NT2/D1 (cell line): Measurements from ENCODE around the gene GIPC1.
"Not testable (repeated sequence)": the region's sequence is repeated elsewhere in the genome, so short reads cannot be mapped to it uniquely, and the experiment has no call there.

Source experiments
- DNase-seq: peaks from one replicate; pipeline ENCODE4 v3.0.0-alpha.2; 2011; ENCODE audit warnings: low read depth, low spot score
- H3K27me3 ChIP-seq: 2 replicates; pipeline ENCODE4 v1.6.0; 2011; ENCODE audit warnings: mild to moderate bottlenecking; ENCODE audit not compliant: insufficient read length, insufficient read depth
- H3K36me3 ChIP-seq: 2 replicates; pipeline ENCODE4 v1.6.1; 2011; ENCODE audit warnings: mild to moderate bottlenecking, low read length, mixed read lengths; ENCODE audit not compliant: insufficient read depth, insufficient read length
- H3K4me1 ChIP-seq: 2 replicates; pipeline ENCODE4 v1.5.1; 2011; ENCODE audit not compliant: insufficient read depth, insufficient read length
- H3K4me3 ChIP-seq: 2 replicates; pipeline ENCODE4 v1.5.1; 2011; ENCODE audit warnings: low read depth; ENCODE audit not compliant: insufficient read length
- H3K9ac ChIP-seq: 2 replicates; pipeline ENCODE4 v1.6.0; 2011; ENCODE audit warnings: low read depth; ENCODE audit not compliant: insufficient read length
- H3K9me3 ChIP-seq: 2 replicates; pipeline ENCODE4 v1.5.1; 2011; ENCODE audit warnings: mild to moderate bottlenecking, low read length; ENCODE audit not compliant: insufficient read depth
- SUZ12 ChIP-seq: IDR thresholded peaks from 2 replicates; pipeline ENCODE4 v1.6.1; 2011; ENCODE audit not compliant: insufficient read length, insufficient read depth; ENCODE audit errors: extremely low read depth
- YY1 ChIP-seq: IDR thresholded peaks from 2 replicates; pipeline ENCODE4 v1.6.1; 2011; ENCODE audit not compliant: insufficient read length, insufficient read depth
- ZNF274 ChIP-seq: IDR thresholded peaks from 2 replicates; pipeline ENCODE4 v1.6.1; 2011; ENCODE audit warnings: mild to moderate bottlenecking, low read depth, low read length

Gene GIPC1

GRCh38 chr19:14467391-14467790 is 28.5 kb downstream of the GIPC1 start:
- Histone ChIP-seq H3K36me3 (peaks cover 41% of the 10 kb centered on the region), H3K9me3 (no peaks in the 10 kb centered on the region), H3K9ac (peak overlapping the region; percentile 21), H3K4me3 (no peak overlapping the region), H3K27me3 (no peaks in the 10 kb centered on the region), H3K4me1 (peaks cover 2% of the 10 kb centered on the region)
- TF ChIP-seq YY1: no peak
- TF ChIP-seq ZNF274: no peak
- TF ChIP-seq SUZ12: no peak
- DNase-seq: no peak

GRCh38 chr19:14463747-14464146 is 32.2 kb downstream of the GIPC1 start:
- Histone ChIP-seq H3K9ac (peak overlapping the region; percentile 8), H3K36me3 (peaks cover 32% of the 10 kb centered on the region), H3K27me3 (no peaks in the 10 kb centered on the region), H3K4me1 (peaks cover 2% of the 10 kb centered on the region), H3K9me3 (no peaks in the 10 kb centered on the region), H3K4me3 (no peak overlapping the region)
- TF ChIP-seq YY1 (no peak), SUZ12 (no peak), ZNF274 (no peak)
- DNase-seq: no peak

- H3K4me3 ChIP-seq, H3K9ac ChIP-seq, H3K27me3 ChIP-seq, H3K4me1 ChIP-seq, H3K9me3 ChIP-seq, DNase-seq: not testable (repeated sequence)
- peaks cover 30% of the 10 kb centered on the region for H3K36me3 ChIP-seq
Observed at GRCh38 chr19:14462401-14462800, 33.5 kb downstream of the GIPC1 start.

GRCh38 chr19:14460935-14461334 is 35.0 kb downstream of the GIPC1 start:
- TF ChIP-seq ZNF274 (no peak), YY1 (no peak), SUZ12 (no peak)
- peaks cover 30% of the 10 kb centered on the region for H3K36me3 ChIP-seq
- peaks cover 2% of the 10 kb centered on the region for H3K4me1 ChIP-seq
- H3K9ac ChIP-seq: no peak overlapping the region
- no peaks in the 10 kb centered on the region for H3K9me3 ChIP-seq
- no peak for DNase-seq
- no peaks in the 10 kb centered on the region for H3K27me3 ChIP-seq
- H3K4me3 ChIP-seq: no peak overlapping the region

- DNase-seq: no peak
- Histone ChIP-seq H3K27me3 (no peaks in the 10 kb centered on the region), H3K36me3 (peaks cover 30% of the 10 kb centered on the region), H3K9ac (no peak overlapping the region), H3K9me3 (no peaks in the 10 kb centered on the region), H3K4me1 (peaks cover 2% of the 10 kb centered on the region), H3K4me3 (no peak overlapping the region)
- no peak for TF ChIP-seq SUZ12
- TF ChIP-seq ZNF274: no peak
- no peak for TF ChIP-seq YY1
Observed at GRCh38 chr19:14459703-14460102, 36.2 kb downstream of the GIPC1 start.

- DNase-seq, H3K27me3 ChIP-seq, H3K9me3 ChIP-seq, H3K4me1 ChIP-seq, H3K4me3 ChIP-seq, H3K9ac ChIP-seq: not testable (repeated sequence)
- H3K36me3 ChIP-seq: peaks cover 37% of the 10 kb centered on the region
Observed at GRCh38 chr19:14452303-14452702, 43.6 kb downstream of the GIPC1 start.

- Histone ChIP-seq H3K4me3 (no peak overlapping the region), H3K9me3 (no peaks in the 10 kb centered on the region), H3K27me3 (no peaks in the 10 kb centered on the region), H3K4me1 (peaks cover 6% of the 10 kb centered on the region), H3K9ac (peak overlapping the region; percentile 32), H3K36me3 (peaks cover 50% of the 10 kb centered on the region)
- TF ChIP-seq ZNF274 (no peak), YY1 (no peak)
- DNase-seq: no peak
Observed at GRCh38 chr19:14450876-14451275, 45.1 kb downstream of the GIPC1 start.

GRCh38 chr19:14450168-14450874 is 45.6 kb downstream of the GIPC1 start:
- H3K27me3 ChIP-seq: no peaks in the 10 kb centered on the region
- H3K9me3 ChIP-seq: no peaks in the 10 kb centered on the region
- H3K4me1 ChIP-seq: peaks cover 6% of the 10 kb centered on the region
- TF ChIP-seq YY1 (no peak), SUZ12 (no peak), ZNF274 (no peak)
- H3K4me3 ChIP-seq: no peak overlapping the region
- H3K9ac ChIP-seq: no peak overlapping the region
- DNase-seq: peak; percentile 87
- H3K36me3 ChIP-seq: peaks cover 50% of the 10 kb centered on the region
